Right hindlimb (tissue), 1 donor: ENCODE measurements around the gene SLFN14.
"Not testable (repeated sequence)": the region's sequence is repeated elsewhere in the genome, so short reads cannot be mapped to it uniquely, and the experiment has no call there.

Experiments
- DNase-seq: peaks from one replicate; pipeline ENCODE4 v3.0.0-alpha.2; 2018

SLFN14 gene

GRCh38 chr17:35560703-35561102 is at the start of gene SLFN14:
Gene SLFN14 (minus strand): TSS chr17:35560819. CDS start chr17:35558062, 2,757 bp downstream.
- no peak for DNase-seq

GRCh38 chr17:35609831-35610230 is 49.2 kb upstream of the SLFN14 start:
- no peak for DNase-seq

GRCh38 chr17:35607239-35607847 is 46.7 kb upstream of the SLFN14 start:
- DNase-seq = no peak

- no peak for DNase-seq
Measured at GRCh38 chr17:35605678-35606077, 45.1 kb upstream of the SLFN14 start.

DNA sequence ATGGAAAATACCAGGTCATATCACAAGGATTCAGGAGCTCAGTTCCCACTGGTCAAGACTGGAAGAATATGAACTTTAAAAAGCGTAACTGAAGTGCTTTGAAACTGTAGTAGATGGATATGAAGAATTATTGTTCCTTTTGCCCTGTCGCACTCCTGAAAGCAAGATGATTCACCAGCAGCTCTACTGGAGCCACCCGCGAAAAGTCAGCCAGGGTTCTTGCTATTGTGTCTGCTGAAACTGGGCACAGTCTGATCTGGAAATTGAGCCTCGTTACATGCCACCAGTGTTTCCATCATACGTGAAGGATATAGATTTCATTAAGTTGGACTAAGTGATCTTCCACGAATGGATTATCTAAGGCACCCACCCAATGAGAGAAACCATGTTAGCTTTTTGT is 43.1 kb upstream of the SLFN14 start:
- no peak for DNase-seq

DNA sequence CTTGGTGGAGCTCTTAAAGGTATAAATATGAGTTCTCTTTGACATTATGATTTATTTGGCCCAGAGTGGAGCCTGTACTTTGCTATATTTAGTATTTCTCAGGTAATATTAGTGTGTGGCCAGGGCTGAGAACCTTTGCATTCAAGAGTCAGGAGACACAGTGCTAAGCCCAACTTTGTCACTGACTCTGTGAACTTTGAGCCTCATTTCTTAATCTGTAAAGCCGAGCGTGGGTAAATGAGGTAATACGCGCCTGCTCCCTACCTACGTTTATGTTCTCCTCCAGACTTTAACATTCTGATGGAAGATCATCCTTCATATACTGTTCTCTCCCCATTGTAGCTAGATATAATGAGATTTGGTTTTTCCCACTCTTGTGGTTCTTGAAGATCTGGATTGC is 37.0 kb upstream of the SLFN14 start:
- DNase-seq = no peak

- no peak for DNase-seq
Measured at GRCh38 chr17:35596530-35597233, 36.1 kb upstream of the SLFN14 start.

GRCh38 chr17:35596072-35596471 is 35.5 kb upstream of the SLFN14 start:
- no peak for DNase-seq

- DNase-seq = no peak
Measured at GRCh38 chr17:35588196-35588920, 27.7 kb upstream of the SLFN14 start.

- peak; percentile 97 for DNase-seq
Measured at GRCh38 chr17:35587074-35587961, 26.7 kb upstream of the SLFN14 start, which contains the start of gene AP2B1. Gene AP2B1 (plus strand): TSS chr17:35587322. CDS start chr17:35594031, 6,709 bp downstream.

DNA sequence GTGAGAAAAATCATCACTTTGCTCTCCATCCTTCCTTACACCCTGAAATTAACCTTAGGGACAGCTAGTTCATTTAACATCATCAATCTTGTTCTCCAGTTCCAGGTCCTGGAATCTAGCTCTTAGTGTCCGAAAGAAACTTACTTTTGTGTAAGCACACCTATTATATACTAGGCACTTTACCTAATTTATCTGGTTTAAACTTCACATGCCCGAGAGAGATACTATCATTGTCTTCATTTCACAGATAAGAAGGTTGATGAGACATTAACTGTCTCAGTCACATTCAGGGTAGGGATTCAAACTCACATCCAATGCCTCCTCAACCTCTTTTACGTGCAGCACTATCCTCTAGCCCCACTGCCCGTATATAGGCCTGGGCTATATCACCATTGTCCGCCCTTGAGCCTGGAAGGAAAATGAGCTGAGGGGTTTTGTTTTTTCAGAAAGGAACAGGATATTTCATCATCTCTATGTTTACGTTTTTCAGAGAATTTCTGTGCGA is 26.0 kb upstream of the SLFN14 start:
- DNase-seq = no peak

GRCh38 chr17:35584061-35584460 is 23.4 kb upstream of the SLFN14 start:
- no peak for DNase-seq

GRCh38 chr17:35578929-35579432 is 18.4 kb upstream of the SLFN14 start:
- DNase-seq = no peak

DNA sequence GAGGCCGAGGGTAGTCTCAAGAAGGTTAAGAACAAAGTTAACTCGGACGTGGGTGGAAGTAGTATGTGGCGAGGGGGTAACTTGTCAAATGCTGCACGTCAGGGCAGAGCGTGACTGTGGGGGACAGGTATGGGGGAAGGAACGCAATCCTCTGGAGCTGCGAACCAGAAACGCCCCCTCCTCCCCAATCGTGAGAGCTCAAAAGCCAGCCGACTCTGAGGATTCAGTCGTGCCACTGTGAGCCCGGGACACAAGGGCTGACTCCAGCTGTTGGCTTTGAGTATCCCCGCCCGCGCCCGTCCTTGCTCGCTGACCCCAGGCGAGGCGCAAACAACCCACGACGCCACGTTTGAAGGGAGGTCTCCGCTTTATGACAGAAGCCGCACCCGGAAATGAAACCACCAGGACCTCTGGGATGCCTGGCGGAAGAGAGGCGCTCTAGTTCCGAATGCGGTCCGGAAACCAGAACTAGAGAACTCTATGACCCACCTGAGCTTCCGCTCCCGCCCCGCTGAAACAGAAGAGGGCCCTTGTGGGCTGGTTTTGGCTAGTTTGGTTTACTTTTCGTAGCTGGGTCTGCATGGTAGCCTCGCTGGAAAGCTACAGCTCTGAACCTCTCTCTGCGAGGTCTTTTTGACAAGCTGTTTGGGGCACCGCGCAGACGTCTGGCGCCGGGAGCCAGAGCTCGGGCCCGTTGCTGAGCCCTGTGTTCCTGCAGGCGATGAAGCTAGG is 17.7 kb upstream of the SLFN14 start, which contains the start of gene PEX12:
Gene PEX12 (minus strand): TSS at position 375 of the 732 bp plus-strand sequence. CDS start 550 bp downstream, outside the sequence.
- peak; percentile 95 for DNase-seq

DNA sequence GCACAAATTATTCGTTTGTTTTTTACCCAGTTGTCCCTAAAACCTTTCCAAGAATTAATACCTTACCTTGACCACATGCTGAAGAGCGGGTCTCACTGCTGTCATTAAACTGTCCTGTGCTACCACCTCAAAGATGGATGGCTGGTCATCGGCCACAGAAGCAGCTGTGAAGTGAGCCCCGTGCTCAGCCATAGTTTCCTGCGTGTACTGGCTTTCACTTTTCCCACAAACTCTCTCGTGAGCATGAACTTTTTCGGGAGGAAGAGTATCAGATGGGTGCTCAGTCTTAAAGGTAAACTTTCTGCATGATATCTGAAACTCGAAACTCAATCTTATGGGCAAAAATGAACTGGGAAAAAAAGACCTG is 17.2 kb upstream of the SLFN14 start:
- DNase-seq = no peak

DNA sequence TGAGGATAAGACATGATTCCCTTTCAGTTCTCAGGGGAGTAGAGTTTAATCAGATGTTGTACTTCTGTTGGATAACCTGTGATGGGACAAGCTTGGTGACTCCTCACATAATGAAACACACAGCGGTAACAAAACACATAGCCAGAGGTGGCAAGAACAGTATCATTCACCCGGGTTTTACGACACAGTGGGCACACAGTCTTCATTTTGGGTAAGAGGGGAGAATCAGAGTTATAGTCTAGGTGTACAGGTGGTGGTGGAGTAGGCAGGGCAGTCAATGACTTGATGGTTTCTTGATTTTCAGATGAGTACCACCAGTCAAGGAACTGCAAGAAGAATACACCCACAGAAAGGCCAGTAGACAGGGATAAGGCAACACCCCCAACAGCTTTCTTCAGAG is 15.1 kb upstream of the SLFN14 start:
- no peak for DNase-seq

GRCh38 chr17:35569405-35569804 is 8.8 kb upstream of the SLFN14 start:
- DNase-seq = no peak

- no peak for DNase-seq
Measured at GRCh38 chr17:35568561-35568960, 7.9 kb upstream of the SLFN14 start.

DNA sequence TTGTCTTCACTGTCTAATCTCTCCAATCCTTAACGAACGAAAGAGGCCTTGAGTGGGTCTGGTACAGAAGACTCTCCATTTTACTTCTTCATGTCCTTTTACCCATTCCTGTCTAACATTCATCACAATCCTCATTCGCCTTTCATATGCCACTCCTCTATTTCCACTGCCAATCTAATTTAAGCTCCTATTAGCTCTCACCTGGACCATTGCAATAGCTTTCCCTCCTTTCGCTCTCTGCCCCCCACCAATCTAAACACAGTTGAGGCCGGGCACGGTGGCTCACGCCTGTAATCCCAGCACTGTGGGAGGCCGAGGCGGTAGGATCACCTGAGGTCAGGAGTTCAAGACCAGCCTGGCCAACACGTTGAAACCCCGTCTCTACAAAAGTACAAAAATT is 6.3 kb upstream of the SLFN14 start:
- DNase-seq = no peak

GRCh38 chr17:35563181-35563580 is 2.6 kb upstream of the SLFN14 start:
- not testable (repeated sequence) for DNase-seq

DNA sequence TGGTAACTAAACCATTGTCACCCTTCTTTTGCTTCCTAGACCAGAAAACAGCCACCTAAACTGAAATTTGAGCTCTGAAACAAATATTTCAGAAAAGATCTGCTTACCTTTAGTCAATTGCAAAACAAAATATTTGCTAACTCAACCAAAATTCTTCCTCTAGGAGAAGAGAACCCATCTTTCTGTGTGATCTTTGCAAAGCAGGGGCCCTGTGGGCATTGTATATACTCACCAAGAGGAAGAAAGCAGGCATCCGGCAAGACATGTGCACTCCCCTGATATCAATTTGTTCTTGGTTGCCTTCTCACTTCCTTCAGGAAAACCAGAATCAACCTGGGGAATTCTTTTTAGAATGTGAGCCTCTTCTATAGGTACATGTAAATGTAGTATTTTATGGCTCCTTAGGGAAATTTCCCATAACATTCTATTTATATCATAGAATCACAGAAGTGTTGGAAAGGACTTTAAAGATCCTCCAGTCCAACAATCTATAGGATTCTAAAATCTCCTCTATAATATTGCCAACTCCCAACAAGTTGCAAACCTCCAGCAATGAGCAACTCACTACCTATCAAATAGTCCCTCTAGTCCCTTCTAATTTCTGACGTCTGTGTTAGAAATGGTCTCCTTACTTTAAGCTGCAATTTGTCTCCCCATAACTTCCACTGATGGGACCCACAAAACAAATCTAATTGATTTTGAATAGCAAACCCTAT is 966 bp downstream of the SLFN14 start:
- DNase-seq = no peak
